ENCODE data around the gene CACNA2D4.

Gene CACNA2D4

GRCh38 chr12:1846421-1847405 is 71.7 kb downstream of the CACNA2D4 start:
- Histone ChIP-seq H3K4me1 (ENCODE audit: control insufficient read depth in 1 of 2, insufficient read depth in 2 of 2, low read length in 2 of 2) (no peaks in the 10 kb centered on the region), H3K9me3 (ENCODE audit: control insufficient read depth in 1 of 2, low read length in 2 of 2) (no peaks in the 10 kb centered on the region), H3K36me3 (ENCODE audit: control insufficient read depth in 1 of 2, insufficient read depth in 2 of 2, low read length in 2 of 2) (no peaks in the 10 kb centered on the region), H3K27me3 (ENCODE audit: low read depth, low read length) (no peaks in the 10 kb centered on the region), H3K4me3 (ENCODE audit: low read depth in 1 of 2, low read length in 2 of 2) (no peak overlapping the region), H3K27ac (ENCODE audit: low read length) (no peak overlapping the region)

GRCh38 chr12:1845886-1846285 is 72.6 kb downstream of the CACNA2D4 start:
- no peaks in the 10 kb centered on the region for H3K4me1 ChIP-seq (ENCODE audit: control insufficient read depth in 1 of 2, insufficient read depth in 2 of 2, low read length in 2 of 2)
- H3K4me3 ChIP-seq (ENCODE audit: low read depth in 1 of 2, low read length in 2 of 2), result no peak overlapping the region
- H3K27ac ChIP-seq (ENCODE audit: low read length), result no peak overlapping the region
- no peaks in the 10 kb centered on the region for H3K9me3 ChIP-seq (ENCODE audit: control insufficient read depth in 1 of 2, low read length in 2 of 2)
- no peaks in the 10 kb centered on the region for H3K27me3 ChIP-seq (ENCODE audit: low read depth, low read length)
- H3K36me3 ChIP-seq (ENCODE audit: control insufficient read depth in 1 of 2, insufficient read depth in 2 of 2, low read length in 2 of 2), result no peaks in the 10 kb centered on the region

- H3K27me3 ChIP-seq (ENCODE audit: low read depth, low read length), result no peaks in the 10 kb centered on the region
- no peaks in the 10 kb centered on the region for H3K36me3 ChIP-seq (ENCODE audit: control insufficient read depth in 1 of 2, insufficient read depth in 2 of 2, low read length in 2 of 2)
- H3K9me3 ChIP-seq (ENCODE audit: control insufficient read depth in 1 of 2, low read length in 2 of 2), result no peaks in the 10 kb centered on the region
- no peak overlapping the region for H3K4me3 ChIP-seq (ENCODE audit: low read depth in 1 of 2, low read length in 2 of 2)
- no peaks in the 10 kb centered on the region for H3K4me1 ChIP-seq (ENCODE audit: control insufficient read depth in 1 of 2, insufficient read depth in 2 of 2, low read length in 2 of 2)
- H3K27ac ChIP-seq (ENCODE audit: low read length), result no peak overlapping the region
Measured at GRCh38 chr12:1845427-1845826, 73.0 kb downstream of the CACNA2D4 start.

- Histone ChIP-seq H3K27me3 (ENCODE audit: low read depth, low read length) (no peaks in the 10 kb centered on the region), H3K4me3 (ENCODE audit: low read depth in 1 of 2, low read length in 2 of 2) (no peak overlapping the region), H3K36me3 (ENCODE audit: control insufficient read depth in 1 of 2, insufficient read depth in 2 of 2, low read length in 2 of 2) (no peaks in the 10 kb centered on the region), H3K27ac (ENCODE audit: low read length) (no peak overlapping the region), H3K4me1 (ENCODE audit: control insufficient read depth in 1 of 2, insufficient read depth in 2 of 2, low read length in 2 of 2) (no peaks in the 10 kb centered on the region), H3K9me3 (ENCODE audit: control insufficient read depth in 1 of 2, low read length in 2 of 2) (no peaks in the 10 kb centered on the region)
Measured at GRCh38 chr12:1844661-1845409, 73.6 kb downstream of the CACNA2D4 start.

GRCh38 chr12:1844223-1844622 is 74.2 kb downstream of the CACNA2D4 start:
- Histone ChIP-seq H3K4me3 (ENCODE audit: low read depth in 1 of 2, low read length in 2 of 2) (no peak overlapping the region), H3K27me3 (ENCODE audit: low read depth, low read length) (no peaks in the 10 kb centered on the region), H3K27ac (ENCODE audit: low read length) (no peak overlapping the region), H3K36me3 (ENCODE audit: control insufficient read depth in 1 of 2, insufficient read depth in 2 of 2, low read length in 2 of 2) (no peaks in the 10 kb centered on the region), H3K9me3 (ENCODE audit: control insufficient read depth in 1 of 2, low read length in 2 of 2) (no peaks in the 10 kb centered on the region), H3K4me1 (ENCODE audit: control insufficient read depth in 1 of 2, insufficient read depth in 2 of 2, low read length in 2 of 2) (no peaks in the 10 kb centered on the region)

- Histone ChIP-seq H3K27me3 (ENCODE audit: low read depth, low read length) (no peaks in the 10 kb centered on the region), H3K27ac (ENCODE audit: low read length) (no peak overlapping the region)
Measured at GRCh38 chr12:1843641-1844005, 74.8 kb downstream of the CACNA2D4 start.

GRCh38 chr12:1842905-1843640 is 75.4 kb downstream of the CACNA2D4 start:
- H3K4me3 ChIP-seq (ENCODE audit: low read depth in 1 of 2, low read length in 2 of 2), result no peak overlapping the region
- no peaks in the 10 kb centered on the region for H3K4me1 ChIP-seq (ENCODE audit: control insufficient read depth in 1 of 2, insufficient read depth in 2 of 2, low read length in 2 of 2)
- H3K27me3 ChIP-seq (ENCODE audit: low read depth, low read length), result no peaks in the 10 kb centered on the region
- H3K9me3 ChIP-seq (ENCODE audit: control insufficient read depth in 1 of 2, low read length in 2 of 2), result no peaks in the 10 kb centered on the region
- no peaks in the 10 kb centered on the region for H3K36me3 ChIP-seq (ENCODE audit: control insufficient read depth in 1 of 2, insufficient read depth in 2 of 2, low read length in 2 of 2)
- no peak overlapping the region for H3K27ac ChIP-seq (ENCODE audit: low read length)

More at GRCh38 chr12:1843641-1844005, 74.8 kb downstream of the CACNA2D4 start:
- Histone ChIP-seq H3K4me1 (ENCODE audit: control insufficient read depth in 1 of 2, insufficient read depth in 2 of 2, low read length in 2 of 2) (no peaks in the 10 kb centered on the region), H3K36me3 (ENCODE audit: control insufficient read depth in 1 of 2, insufficient read depth in 2 of 2, low read length in 2 of 2) (no peaks in the 10 kb centered on the region), H3K4me3 (ENCODE audit: low read depth in 1 of 2, low read length in 2 of 2) (no peak overlapping the region), H3K9me3 (ENCODE audit: control insufficient read depth in 1 of 2, low read length in 2 of 2) (no peaks in the 10 kb centered on the region)

- Histone ChIP-seq H3K27me3 (ENCODE audit: low read depth, low read length) (no peaks in the 10 kb centered on the region), H3K4me3 (ENCODE audit: low read depth in 1 of 2, low read length in 2 of 2) (no peak overlapping the region), H3K27ac (ENCODE audit: low read length) (no peak overlapping the region), H3K36me3 (ENCODE audit: control insufficient read depth in 1 of 2, insufficient read depth in 2 of 2, low read length in 2 of 2) (no peaks in the 10 kb centered on the region), H3K9me3 (ENCODE audit: control insufficient read depth in 1 of 2, low read length in 2 of 2) (no peaks in the 10 kb centered on the region), H3K4me1 (ENCODE audit: control insufficient read depth in 1 of 2, insufficient read depth in 2 of 2, low read length in 2 of 2) (no peaks in the 10 kb centered on the region)
Measured at GRCh38 chr12:1842183-1842904, 76.1 kb downstream of the CACNA2D4 start.

- Histone ChIP-seq H3K27ac (ENCODE audit: low read length) (no peak overlapping the region), H3K27me3 (ENCODE audit: low read depth, low read length) (no peaks in the 10 kb centered on the region), H3K4me1 (ENCODE audit: control insufficient read depth in 1 of 2, insufficient read depth in 2 of 2, low read length in 2 of 2) (no peaks in the 10 kb centered on the region), H3K4me3 (ENCODE audit: low read depth in 1 of 2, low read length in 2 of 2) (no peak overlapping the region), H3K36me3 (ENCODE audit: control insufficient read depth in 1 of 2, insufficient read depth in 2 of 2, low read length in 2 of 2) (no peaks in the 10 kb centered on the region), H3K9me3 (ENCODE audit: control insufficient read depth in 1 of 2, low read length in 2 of 2) (no peaks in the 10 kb centered on the region)
Measured at GRCh38 chr12:1841586-1842182, 76.8 kb downstream of the CACNA2D4 start.

- no peaks in the 10 kb centered on the region for H3K9me3 ChIP-seq (ENCODE audit: control insufficient read depth in 1 of 2, low read length in 2 of 2)
- H3K27ac ChIP-seq (ENCODE audit: low read length), result no peak overlapping the region
- H3K27me3 ChIP-seq (ENCODE audit: low read depth, low read length), result no peaks in the 10 kb centered on the region
- no peak overlapping the region for H3K4me3 ChIP-seq (ENCODE audit: low read depth in 1 of 2, low read length in 2 of 2)
- no peaks in the 10 kb centered on the region for H3K4me1 ChIP-seq (ENCODE audit: control insufficient read depth in 1 of 2, insufficient read depth in 2 of 2, low read length in 2 of 2)
- no peaks in the 10 kb centered on the region for H3K36me3 ChIP-seq (ENCODE audit: control insufficient read depth in 1 of 2, insufficient read depth in 2 of 2, low read length in 2 of 2)
Measured at GRCh38 chr12:1840981-1841425, 77.4 kb downstream of the CACNA2D4 start.
